HFF-Myc (cell line): ENCODE data around the gene ARRDC4.

ENCODE experiments used
- DNase-seq: peaks from one replicate; pipeline ENCODE4 v3.0.0-alpha.2; 2011; ENCODE audit warnings: low read depth; ENCODE audit errors: extremely low read depth
- H3K4me3 ChIP-seq: replicated peaks from 2 replicates; pipeline ENCODE4 v1.5.1; 2011; ENCODE audit warnings: low read depth, mild to moderate bottlenecking, control low read depth, low read length
- TF ChIP-seq, protein P1 (sequence below): IDR thresholded peaks from 2 replicates; pipeline ENCODE4 v1.5.1; 2012; ENCODE audit warnings: mild to moderate bottlenecking, low read depth, low read length, control low read depth; ENCODE audit errors: missing control alignments

The ARRDC4 gene

DNA sequence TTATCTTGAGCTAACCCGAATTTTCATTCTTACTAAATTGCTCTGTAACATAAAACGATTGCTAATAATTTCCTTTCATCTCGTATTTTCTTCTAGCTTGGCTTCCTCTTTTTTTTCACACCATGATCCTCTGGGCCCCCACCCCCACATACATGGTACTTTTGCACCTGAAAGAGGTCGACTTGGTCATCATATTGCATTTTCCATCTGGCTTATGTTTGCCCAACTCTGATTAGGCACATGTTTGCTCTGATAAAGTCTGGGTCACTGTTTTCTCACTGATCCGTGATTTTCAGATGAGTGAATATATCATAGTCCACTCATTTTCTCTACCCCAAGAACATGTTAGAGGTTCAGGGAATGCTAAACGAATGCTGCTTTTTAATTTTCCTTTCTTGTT lies 49.5 kb downstream of the ARRDC4 start:
- H3K4me3 ChIP-seq: no peak overlapping the region
- no peak for DNase-seq
- TF ChIP-seq, protein P1, sequence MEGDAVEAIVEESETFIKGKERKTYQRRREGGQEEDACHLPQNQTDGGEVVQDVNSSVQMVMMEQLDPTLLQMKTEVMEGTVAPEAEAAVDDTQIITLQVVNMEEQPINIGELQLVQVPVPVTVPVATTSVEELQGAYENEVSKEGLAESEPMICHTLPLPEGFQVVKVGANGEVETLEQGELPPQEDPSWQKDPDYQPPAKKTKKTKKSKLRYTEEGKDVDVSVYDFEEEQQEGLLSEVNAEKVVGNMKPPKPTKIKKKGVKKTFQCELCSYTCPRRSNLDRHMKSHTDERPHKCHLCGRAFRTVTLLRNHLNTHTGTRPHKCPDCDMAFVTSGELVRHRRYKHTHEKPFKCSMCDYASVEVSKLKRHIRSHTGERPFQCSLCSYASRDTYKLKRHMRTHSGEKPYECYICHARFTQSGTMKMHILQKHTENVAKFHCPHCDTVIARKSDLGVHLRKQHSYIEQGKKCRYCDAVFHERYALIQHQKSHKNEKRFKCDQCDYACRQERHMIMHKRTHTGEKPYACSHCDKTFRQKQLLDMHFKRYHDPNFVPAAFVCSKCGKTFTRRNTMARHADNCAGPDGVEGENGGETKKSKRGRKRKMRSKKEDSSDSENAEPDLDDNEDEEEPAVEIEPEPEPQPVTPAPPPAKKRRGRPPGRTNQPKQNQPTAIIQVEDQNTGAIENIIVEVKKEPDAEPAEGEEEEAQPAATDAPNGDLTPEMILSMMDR: no peak

GRCh38 chr15:98012354-98012753 lies 51.9 kb downstream of the ARRDC4 start:
- no peak for DNase-seq
- TF ChIP-seq, protein P1: no peak
- H3K4me3 ChIP-seq: no peak overlapping the region

DNA sequence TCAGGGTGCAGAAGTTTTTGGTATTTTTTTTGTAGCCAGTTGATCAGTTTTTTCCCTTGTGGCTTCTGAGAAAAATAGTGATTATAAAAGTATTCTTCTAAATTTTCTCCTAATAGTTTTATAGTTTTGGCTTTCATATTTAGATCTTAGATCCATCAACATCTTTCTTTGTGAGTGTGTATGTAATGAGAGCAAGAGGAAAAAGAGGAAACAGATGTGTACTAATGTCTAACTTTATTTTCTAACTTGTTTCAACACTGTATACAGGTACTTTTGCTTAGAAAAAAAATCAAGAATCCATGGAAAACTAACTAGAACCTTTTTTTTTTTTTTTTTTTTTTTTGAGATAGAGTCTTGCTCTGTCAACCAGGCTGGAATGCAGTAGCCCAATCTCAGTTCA lies 53.1 kb downstream of the ARRDC4 start:
- TF ChIP-seq, protein P1: no peak

GRCh38 chr15:98017150-98017964 lies 56.9 kb downstream of the ARRDC4 start:
- H3K4me3 ChIP-seq: no peak overlapping the region
- TF ChIP-seq, protein P1: no peak
- no peak for DNase-seq

More for the DNA sequence above, 53.1 kb downstream of the ARRDC4 start:
- H3K4me3 ChIP-seq: no peak overlapping the region
- DNase-seq: no peak

- no peak overlapping the region for H3K4me3 ChIP-seq
- TF ChIP-seq, protein P1: no peak
- DNase-seq: no peak
Observed at GRCh38 chr15:98018761-98019351, 58.4 kb downstream of the ARRDC4 start.
